Thyroid gland (tissue), 4 donors: ENCODE measurements around the gene TRAIP. TPM values are rescaled to one million over a fixed set of nuclear protein-coding genes. Genes with fewer than 3 reads are reported as not detected.

Experiments used
- DNase-seq, 2 donors: peaks; one replicate each; pipeline ENCODE4 v3.0.0-alpha.2; 2019
- H3K27ac ChIP-seq, 3 donors: fragments of 200-600 bp; sonication (generic); 1 replicate in 2 of 3; 2 replicates in 1 of 3; pipeline ENCODE4 v1.5.1; 2016 to 2019; ENCODE audit warnings: mild to moderate bottlenecking in 1 of 3, moderate library complexity in 1 of 3
- H3K27me3 ChIP-seq: fragments of 200-600 bp; sonication (generic); one replicate; pipeline ENCODE4 v1.5.1; 2019
- H3K36me3 ChIP-seq, 2 donors: fragments of 200-600 bp; sonication (generic); one replicate each; pipeline ENCODE4 v1.5.1; 2016 to 2019
- H3K4me1 ChIP-seq, 2 donors: fragments of 200-600 bp; sonication (generic); one replicate each; pipeline ENCODE4 v1.5.1; 2017 to 2019
- H3K4me3 ChIP-seq, 3 donors: fragments of 200-600 bp; sonication (generic); replicated peaks in 1 of 3; 1 replicate in 2 of 3; 2 replicates in 1 of 3; pipeline ENCODE4 v1.5.1; 2016; ENCODE audit warnings: mild to moderate bottlenecking in 1 of 3
- H3K9me3 ChIP-seq: fragments of 200-600 bp; sonication (generic); one replicate; pipeline ENCODE4 v1.5.1; 2017
- CTCF ChIP-seq, 6 experiments: fragments of 200-600 bp in 3 of 6; fragments of 450-650 bp in 3 of 6; sonication (generic) in 3 of 6; IDR thresholded peaks; one replicate each; pipeline ENCODE4 v1.5.1; 2016 to 2019; ENCODE audit warnings: antibody characterized with exemption in 6 of 6, mild to moderate bottlenecking in 2 of 6, inconsistent platforms in 1 of 6, moderate library complexity in 1 of 6
- POLR2A ChIP-seq, 2 donors: fragments of 450-650 bp; IDR thresholded peaks; one replicate each; pipeline ENCODE4 v1.6.1; 2017; ENCODE audit warnings: antibody characterized with exemption in 2 of 2, mild to moderate bottlenecking in 2 of 2, moderate library complexity in 1 of 2
- WGBS, 2 donors: methylation state at CpG; one replicate each; pipeline ENCODE4 v1.1.5; 2017; 5-methylcytosine and 5-hydroxymethylcytosine counted together
- intact Hi-C: fragments of 100-400 bp; cut with DNase I; formaldehyde crosslinking; loops from one replicate; pipeline ENCODE4 v1.15.1; 2023
- total RNA-seq, 4 donors: library from RNA; depleted of rRNA; stranded (reverse); fragments of >200 nt; gene quantifications; one replicate each; pipeline ENCODE4 v1.2.3, GENCODE V29; 2016

TRAIP gene
- total RNA-seq, 4 donors from 2014 or later: 0.73 to 7.0 (median 3.3) TPM

GRCh38 chr3:49801160-49801559 is 55.2 kb downstream of the TRAIP start:
- no peak overlapping the region for H3K4me3 ChIP-seq
- WGBS, 2 donors: 84 to 88% methylated on average over 2 of the region's 2 CpGs
- no peak for TF ChIP-seq POLR2A (IDR thresholded peaks at IDR 0.05)
- no peak for TF ChIP-seq CTCF (IDR thresholded peaks at IDR 0.05)
- no peak overlapping the region for H3K27ac ChIP-seq
- H3K9me3 ChIP-seq: no peaks in the 10 kb centered on the region
- intact Hi-C loops: loop anchor here (5.0 kb wide), 1 partner anchor 101 kb away; the partner anchor contains the start of gene MST1R
- DNase-seq: no peak
- H3K4me1 ChIP-seq: peaks cover 12 to 29% of the 10 kb centered on the region in 2 donors
- no peaks in the 10 kb centered on the region for H3K27me3 ChIP-seq
- H3K36me3 ChIP-seq: no peaks in the 10 kb centered on the region

DNA sequence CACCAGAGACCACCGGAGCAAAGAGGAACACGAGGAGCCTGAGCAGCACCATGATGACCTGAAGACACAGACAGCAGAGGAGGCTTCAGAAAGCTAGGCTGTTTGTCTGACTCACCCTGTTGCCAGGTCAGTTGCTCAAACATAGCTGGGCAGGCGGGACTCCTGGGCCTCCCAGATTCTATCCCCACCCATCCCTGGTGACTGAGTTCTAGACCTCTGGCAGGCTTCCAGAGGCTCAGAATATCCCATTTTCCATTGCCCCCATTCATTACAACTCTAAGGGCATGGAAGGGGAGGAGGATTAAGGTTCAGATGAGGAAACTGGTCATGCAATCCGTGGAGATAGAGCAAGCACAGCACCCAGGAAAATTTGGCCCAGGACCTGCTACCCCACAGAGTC is 56.6 kb downstream of the TRAIP start, which contains the start of gene CDHR4:
CDHR4 (minus strand) TSS at position 113 of the 400 bp plus-strand sequence; CDS start at position 52, 61 bp downstream.
- TF ChIP-seq CTCF (IDR thresholded peaks at IDR 0.05): no peak
- no peak for TF ChIP-seq POLR2A (IDR thresholded peaks at IDR 0.05)
- WGBS, 2 donors: 69 to 74% methylated on average over 4 of the region's 4 CpGs
- H3K27me3 ChIP-seq: no peaks in the 10 kb centered on the region
- H3K36me3 ChIP-seq: no peaks in the 10 kb centered on the region
- no peak within 1 kb of the TSS for H3K4me3 ChIP-seq
- no peaks in the 10 kb centered on the region for H3K9me3 ChIP-seq
- peaks cover 0 to 15% of the 10 kb centered on the region in 2 donors for H3K4me1 ChIP-seq
- intact Hi-C loops: loop anchor here (5.0 kb wide), 1 partner anchor 103 kb away; the partner anchor contains the start of gene MST1R
- DNase-seq: no peak
- H3K27ac ChIP-seq: no peak within 1 kb of the TSS

- Histone ChIP-seq H3K9me3 (no peaks in the 10 kb centered on the region), H3K4me1 (peaks cover 0 to 9% of the 10 kb centered on the region in 2 donors), H3K27me3 (no peaks in the 10 kb centered on the region), H3K36me3 (no peaks in the 10 kb centered on the region), H3K27ac (no peak overlapping the region), H3K4me3 (no peak overlapping the region)
- no peak for TF ChIP-seq CTCF (IDR thresholded peaks at IDR 0.05)
- no peak for TF ChIP-seq POLR2A (IDR thresholded peaks at IDR 0.05)
- WGBS, 2 donors: 62 to 83% methylated on average over 1 of the region's 1 CpG
- intact Hi-C loops: no loop called here
- DNase-seq: no peak
These were observed 57.3 kb downstream of the TRAIP start for GRCh38 chr3:49799105-49799504.

GRCh38 chr3:49794926-49795905 is 61.1 kb downstream of the TRAIP start:
- H3K4me1 ChIP-seq: no peaks in the 10 kb centered on the region
- TF ChIP-seq CTCF (IDR thresholded peaks at IDR 0.05): no peak
- TF ChIP-seq POLR2A (IDR thresholded peaks at IDR 0.05): no peak
- H3K27ac ChIP-seq: no peak overlapping the region
- no peaks in the 10 kb centered on the region for H3K9me3 ChIP-seq
- intact Hi-C loops: no loop called here
- H3K36me3 ChIP-seq: no peaks in the 10 kb centered on the region
- 88 to 95% methylated on average over 10 to 13 of the region's 24 CpGs for WGBS, 2 donors
- no peak for DNase-seq
- H3K4me3 ChIP-seq: no peak overlapping the region
- no peaks in the 10 kb centered on the region for H3K27me3 ChIP-seq

GRCh38 chr3:49794431-49794830 is 61.9 kb downstream of the TRAIP start:
- no peak for TF ChIP-seq CTCF (IDR thresholded peaks at IDR 0.05)
- TF ChIP-seq POLR2A (IDR thresholded peaks at IDR 0.05): no peak
- H3K9me3 ChIP-seq: no peaks in the 10 kb centered on the region
- no peaks in the 10 kb centered on the region for H3K27me3 ChIP-seq
- H3K36me3 ChIP-seq: no peaks in the 10 kb centered on the region
- H3K27ac ChIP-seq: no peak overlapping the region
- 74 to 83% methylated on average over 4 of the region's 4 CpGs for WGBS, 2 donors
- DNase-seq: no peak
- intact Hi-C loops: no loop called here
- no peaks in the 10 kb centered on the region for H3K4me1 ChIP-seq
- H3K4me3 ChIP-seq: no peak overlapping the region
